ENCODE data around the gene CD109.

DNA sequence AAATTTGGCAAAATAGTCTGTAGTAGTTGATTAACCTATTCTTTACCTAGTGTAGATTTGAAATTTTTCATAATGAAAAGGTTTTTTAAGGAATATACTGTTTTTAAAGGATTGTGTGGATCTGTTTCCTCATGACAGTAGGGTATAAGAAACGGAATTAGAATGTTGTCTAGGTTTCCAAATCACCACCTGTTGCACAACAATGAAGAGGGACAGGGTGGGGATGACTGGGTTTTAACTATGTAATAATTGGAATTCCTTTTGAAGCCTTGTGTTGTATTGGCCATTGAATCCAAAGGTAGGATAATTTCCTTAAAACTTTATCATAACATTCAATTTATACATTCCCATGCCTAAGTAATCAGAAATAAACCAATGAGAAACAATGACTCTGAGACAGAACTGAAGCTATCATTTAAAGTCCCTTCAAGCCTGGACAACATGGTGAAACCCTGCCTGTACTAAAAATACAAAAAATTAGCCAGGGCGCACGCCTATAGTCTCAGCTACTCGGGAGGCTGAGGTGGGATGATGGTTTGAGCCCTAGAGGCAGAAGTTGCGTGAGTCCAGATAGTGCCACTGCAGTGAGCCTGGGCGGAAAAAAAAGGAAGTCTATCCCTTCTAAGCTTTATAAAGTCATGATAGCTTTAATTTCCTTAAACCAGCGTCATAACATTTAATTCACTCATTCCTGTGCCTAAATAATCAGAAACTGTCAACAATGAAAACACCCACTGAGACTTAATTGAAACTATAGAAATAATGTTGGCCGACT lies 23.9 kb upstream of the CD109 start:
- TF ChIP-seq POLR2A (IDR thresholded peaks at IDR 0.05; ENCODE audit: low read length) (no peak), GATA1 (IDR thresholded peaks at IDR 0.05; ENCODE audit: low read depth, low read length) (no peak)

All from erythroblast (primary cell).